ENCODE data around the gene KRT32. TPM values are rescaled to one million over a fixed set of nuclear protein-coding genes. Genes with fewer than 3 reads are reported as not detected.
A peak's percentile ranks its signal among the peaks of the same experiment; 100 is the strongest.

The KRT32 gene
- total RNA-seq = not detected

DNA sequence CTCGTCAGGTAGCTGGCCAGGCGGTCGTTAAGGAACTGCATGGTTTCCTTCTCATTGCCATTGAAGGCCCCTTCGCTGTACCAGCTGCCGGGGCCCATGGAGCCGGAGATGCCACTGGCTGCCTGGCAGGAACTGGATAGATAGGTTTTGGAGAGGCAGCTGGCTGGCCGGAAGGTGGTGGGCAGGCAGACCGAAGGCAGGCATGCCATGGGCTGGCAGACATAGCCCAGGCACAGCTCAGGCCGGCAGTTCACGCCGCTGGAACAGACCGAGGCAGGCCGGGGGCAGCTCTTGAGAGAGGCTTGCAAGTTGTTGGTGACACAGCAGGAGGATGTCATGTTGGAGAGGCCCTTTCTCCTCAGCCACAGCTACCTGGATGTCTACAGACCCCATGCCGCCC is at the start of gene KRT32:
TSS of gene KRT32 (minus strand) at position 399 of the 400 bp plus-strand sequence. CDS start at position 338, 61 bp downstream.
- FAIRE-seq = no peak

DNA sequence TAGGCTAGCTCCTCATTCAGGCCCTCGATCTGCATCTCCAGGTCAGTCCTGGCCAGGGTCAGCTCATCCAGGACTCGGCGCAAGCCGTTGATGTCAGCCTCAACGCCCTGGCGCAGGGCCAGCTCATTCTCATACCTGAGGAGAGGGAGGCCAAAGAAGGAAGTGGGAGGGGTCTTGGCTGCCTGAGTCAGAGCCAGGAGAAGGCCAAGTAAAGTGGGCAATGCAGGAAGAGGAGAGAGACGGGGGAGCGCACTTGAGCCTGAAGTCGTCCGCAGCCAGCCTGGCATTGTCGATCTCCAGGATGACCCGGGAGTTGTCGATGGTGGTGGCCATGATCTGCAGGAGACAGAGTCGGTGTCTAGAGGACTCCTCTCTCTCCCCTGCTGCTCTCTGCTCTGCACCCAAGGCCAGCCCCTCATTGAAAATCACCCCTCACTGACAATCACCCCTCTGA is 49.7 kb upstream of the KRT32 start:
- FAIRE-seq = no peak

More for the DNA sequence above, at the start of gene KRT32:
- DNase-seq (ENCODE audit: low spot score in 2 of 2) = no peak

DNA sequence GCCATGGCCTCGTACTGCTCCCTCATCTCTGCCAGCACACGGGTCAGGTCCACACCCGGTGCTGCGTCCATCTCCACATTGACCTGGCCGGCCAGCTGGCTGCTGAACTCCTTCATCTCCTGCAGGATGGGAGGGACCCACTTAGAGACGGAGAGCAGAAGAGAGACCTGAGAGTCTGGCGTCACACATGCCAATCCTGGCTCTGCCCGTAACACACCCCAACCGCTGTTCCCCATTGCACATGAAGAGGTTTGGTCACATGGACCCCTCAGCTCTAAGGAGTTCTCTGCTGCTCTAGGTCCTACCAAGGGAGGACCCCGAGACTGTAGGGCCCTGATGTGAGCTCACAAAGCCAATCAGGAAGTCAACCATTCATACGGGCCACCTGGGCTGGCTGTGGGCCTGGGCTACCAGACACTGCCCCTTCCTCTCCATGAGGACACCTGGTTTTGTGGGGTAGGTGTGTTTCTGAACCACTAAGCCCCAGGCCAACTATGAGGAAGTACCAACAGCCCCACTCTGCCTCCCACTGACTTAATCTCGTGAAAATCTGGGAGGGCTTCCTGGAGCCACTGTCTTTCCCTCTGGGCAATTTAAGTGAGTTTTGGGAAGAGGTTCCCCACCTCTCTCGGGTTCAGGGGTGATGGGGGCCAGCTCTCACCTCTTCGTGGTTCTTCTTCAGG is 49.1 kb upstream of the KRT32 start:
- FAIRE-seq = no peak

More for the DNA sequence above, 49.7 kb upstream of the KRT32 start:
- no peak for DNase-seq (ENCODE audit: low spot score in 2 of 2)

DNA sequence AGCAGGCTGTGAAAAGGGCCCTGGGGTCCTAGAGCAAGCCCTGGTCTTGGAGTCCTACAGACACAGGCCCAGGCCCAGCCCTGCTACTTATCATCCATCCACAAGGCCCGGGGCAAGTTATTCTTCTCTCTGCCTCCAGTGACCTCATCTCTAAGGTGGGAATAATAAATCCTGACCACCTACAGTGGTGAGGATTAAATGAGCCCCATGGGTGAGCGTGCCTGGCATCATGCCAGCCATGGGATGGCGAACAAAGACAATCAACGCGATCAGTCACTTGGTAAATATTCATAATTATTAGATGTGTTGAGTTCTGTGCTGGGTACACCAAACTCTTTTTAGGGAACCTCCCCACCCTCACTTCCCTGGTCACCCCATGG is 46.0 kb upstream of the KRT32 start:
- FAIRE-seq (no peak), DNase-seq (ENCODE audit: low spot score in 2 of 2) (no peak)

More for the DNA sequence above, 49.1 kb upstream of the KRT32 start:
- no peak for DNase-seq (ENCODE audit: low spot score in 2 of 2)

DNA sequence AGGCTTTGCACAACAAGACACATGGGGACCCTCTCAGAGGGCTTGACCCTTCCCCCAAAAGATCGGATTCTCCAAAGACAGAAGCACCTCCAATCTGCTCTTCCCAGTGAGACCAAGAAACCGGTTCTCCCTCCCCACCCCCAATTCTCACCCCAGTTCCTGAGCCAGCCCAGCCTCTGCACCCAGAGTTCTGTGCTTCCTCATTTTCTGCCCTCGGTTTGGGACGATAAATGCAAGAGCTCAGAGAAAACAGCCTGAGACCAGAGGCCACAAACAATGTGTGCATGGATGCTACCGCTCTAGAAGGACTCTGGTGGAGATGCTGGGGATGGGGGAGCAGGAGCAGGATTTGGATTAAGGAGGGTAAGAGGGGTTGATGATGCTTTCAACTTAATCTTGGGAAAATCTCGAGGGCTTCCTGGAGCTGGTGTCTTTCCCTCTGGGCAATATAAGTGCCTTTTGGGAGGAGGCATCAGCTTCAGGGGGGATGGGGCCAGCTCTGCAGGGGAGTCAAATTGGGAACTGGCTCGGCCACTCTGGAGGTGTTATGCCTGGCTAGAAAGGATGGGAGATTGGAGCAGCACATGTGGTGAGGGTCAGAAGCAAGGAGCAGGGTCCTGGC is 45.5 kb upstream of the KRT32 start:
- no peak for DNase-seq (ENCODE audit: low spot score in 2 of 2)
- FAIRE-seq = no peak

DNA sequence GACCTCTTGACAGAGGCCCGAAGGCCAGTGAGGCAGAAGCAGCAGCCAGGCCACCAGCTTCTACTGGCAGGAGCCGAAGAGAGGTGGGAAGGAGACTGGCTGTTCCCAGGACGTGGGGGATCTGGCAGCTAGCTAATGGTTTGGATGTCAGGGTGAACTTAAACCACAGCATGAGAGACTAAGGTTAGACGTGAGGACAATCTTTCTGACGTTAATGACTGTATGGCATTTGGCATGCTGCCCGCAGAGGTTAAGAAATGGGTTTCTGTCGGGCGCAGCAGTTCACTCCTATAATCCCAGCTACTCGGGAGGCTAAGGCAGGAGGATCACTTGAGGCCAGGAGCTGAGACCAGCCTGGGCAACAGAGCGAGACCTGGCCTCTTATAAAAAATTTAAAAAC is 44.5 kb upstream of the KRT32 start:
- DNase-seq (ENCODE audit: low spot score in 2 of 2) (no peak), FAIRE-seq (no peak)

DNA sequence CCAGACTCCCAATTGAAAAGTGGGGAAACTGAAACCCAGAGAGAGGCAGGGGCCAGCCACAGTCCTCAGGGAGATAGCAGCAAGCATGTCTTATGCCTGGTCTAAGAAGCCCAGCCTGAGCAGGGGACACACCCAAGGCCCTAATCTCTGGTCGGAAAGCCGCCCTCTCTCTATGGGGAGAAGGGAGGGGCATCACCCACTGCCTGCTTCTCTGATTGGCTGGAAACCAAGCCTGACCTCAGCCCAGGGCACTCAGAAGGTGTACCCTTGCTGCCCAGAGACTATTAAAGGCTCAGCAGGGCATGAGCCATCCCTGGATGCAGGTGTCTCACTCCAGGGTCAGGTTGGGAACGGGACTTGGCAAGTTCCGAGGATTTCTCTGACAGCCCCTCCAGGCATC is 43.9 kb upstream of the KRT32 start:
- DNase-seq (ENCODE audit: low spot score in 2 of 2) = no peak
- no peak for FAIRE-seq

DNA sequence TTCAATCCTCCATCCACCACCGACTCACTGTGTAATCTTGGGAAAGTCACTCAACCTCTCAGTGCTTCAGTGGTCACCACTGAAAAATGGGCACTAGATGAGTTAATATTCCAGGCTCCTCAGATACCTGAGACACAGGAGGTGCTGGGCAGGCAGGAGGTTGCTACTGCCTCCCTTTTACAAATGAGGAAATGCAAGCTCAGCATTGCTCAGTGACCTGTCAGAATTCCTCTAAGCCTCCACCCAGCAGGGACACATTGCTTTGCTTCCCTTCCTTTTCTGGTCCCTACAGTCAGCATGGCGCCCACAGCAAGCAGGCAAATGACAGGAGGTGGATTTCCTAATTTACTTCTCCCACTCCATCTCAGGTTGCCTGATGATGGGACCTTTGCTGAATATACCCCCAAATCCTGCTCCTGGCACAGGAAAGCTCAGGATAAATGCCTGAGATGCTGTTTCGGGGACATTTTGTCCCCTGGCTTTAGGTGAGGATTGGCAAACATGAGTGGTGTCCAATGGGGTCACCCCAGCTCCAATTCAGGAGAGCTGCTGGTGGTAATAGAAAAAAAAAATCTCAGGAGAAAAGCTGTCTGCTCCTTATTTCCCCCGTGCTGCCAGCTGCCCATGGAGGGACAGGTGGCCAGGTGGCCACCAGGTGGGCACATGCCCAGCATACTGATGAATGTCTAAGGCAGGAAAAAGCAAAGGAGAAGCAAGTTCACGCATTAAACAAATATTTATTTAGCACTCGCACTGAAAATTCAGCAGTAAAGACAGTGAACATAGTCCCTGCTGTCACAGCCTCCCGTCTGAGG is 43.3 kb upstream of the KRT32 start:
- DNase-seq (ENCODE audit: low spot score in 2 of 2) (no peak), FAIRE-seq (no peak)

DNA sequence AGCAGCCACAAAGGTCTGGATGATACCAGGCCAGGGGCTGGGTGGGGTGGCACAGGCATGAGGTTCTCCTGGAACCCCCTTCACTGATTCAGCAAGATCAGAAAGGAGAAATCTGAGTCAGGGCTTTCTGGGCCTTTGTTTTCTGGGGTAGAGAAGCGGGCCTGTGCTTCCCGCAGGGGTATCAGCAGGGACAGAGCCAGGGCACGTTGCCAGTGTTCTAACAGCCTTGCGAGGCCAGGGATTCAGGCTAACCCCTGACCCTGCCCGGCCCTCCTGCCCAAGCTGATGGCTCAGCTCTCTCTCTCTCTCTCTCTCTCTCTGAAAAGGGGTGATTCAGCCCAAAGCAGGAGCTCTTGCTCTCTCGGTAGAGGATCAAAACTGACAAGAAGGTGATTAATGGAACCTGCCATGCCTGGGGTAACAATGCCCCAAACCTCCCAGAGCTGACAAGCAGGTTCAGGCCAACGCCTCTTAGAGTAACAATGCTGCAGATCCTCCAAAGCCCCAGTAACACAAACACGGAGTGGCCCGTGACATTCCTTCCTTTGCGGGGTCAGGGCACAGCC is 40.2 kb upstream of the KRT32 start:
- DNase-seq (ENCODE audit: low spot score in 2 of 2) = no peak
- no peak for FAIRE-seq

DNA sequence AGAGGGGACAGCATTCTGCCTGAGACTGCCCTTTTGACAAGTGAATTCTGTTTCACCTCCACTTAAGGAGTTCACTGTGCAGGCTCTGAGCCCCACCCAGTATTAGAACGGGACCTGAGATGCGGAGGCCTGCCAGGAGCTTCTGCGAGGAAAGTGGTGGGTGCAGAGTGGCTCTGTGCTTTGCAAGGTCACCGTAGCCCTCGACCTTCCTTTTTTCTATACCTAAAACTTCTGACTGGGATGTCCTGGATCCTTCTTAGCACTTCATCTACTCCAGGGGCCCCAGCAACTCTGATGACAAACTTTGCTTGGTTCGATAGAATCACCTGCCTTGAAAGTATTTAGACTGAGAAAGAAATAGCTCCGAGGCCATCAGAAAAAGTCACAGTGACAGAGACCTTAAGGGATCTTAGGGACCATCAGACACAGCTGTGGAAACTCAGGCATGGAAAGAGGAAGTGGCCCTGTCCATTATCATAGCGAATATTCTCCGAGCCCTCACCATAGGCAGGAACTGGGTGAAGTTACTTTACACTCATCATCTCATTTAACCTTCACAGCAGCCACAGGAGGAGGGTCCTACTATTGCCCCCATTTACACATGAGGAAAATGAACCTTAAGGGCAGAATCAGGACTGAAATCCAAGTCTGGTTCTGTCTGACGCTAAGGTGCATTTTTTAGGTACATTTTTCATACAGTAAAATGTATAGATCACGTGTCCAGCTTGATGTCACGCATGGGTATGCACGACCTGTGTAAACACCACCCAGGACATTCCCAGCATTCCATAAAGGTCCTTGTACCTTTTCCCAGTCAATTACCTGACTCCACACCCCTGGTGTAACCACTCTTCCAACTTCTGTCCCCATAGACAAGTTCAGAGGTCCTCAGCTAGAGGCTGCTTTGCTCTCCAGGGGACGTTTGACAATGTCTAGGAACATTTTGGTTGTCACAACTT is 38.9 kb upstream of the KRT32 start:
- FAIRE-seq = no peak
- no peak for DNase-seq (ENCODE audit: low spot score in 2 of 2)

DNA sequence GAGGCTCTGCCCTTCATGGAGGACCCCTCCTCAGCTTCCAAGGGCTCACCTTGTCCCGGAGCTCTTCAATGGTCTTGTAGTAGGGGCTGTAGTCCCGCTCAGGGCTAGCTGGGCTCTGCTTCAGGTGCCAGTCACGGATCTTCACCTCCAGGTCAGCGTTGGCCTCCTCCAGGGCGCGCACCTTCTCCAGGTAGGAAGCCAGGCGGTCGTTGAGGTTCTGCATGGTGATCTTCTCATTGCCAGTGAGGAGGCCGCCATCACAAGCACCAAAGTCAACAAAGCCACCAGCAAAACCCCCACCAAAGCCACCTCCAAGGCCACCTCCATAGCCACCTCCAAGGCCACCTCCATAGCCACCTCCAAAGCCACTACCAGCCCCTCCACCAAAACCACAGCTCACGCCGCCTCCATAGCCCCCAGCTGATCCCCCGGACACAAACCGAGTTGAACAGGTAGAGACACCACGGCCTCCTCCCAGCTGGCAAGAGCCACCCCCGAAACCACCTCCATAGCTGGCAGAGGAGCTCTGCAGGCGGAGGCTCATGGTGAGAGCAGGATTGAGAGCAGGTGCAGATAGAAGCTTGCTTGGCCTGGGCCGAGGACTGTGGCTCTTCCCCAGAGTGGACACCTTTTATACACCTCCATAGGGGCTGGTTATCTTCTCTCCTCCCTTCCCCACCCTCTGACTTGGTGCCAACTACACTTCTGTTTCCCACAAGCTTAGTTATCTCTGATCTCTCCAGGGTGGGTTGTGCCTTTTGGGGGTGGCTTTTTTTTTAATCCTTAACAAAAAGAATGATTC is 38.0 kb upstream of the KRT32 start, which contains the start of gene KRT13:
TSS of gene KRT13 (minus strand) at position 606 of the 802 bp plus-strand sequence. CDS start at position 544, 62 bp downstream.
- no peak for FAIRE-seq
- no peak for DNase-seq (ENCODE audit: low spot score in 2 of 2)

DNA sequence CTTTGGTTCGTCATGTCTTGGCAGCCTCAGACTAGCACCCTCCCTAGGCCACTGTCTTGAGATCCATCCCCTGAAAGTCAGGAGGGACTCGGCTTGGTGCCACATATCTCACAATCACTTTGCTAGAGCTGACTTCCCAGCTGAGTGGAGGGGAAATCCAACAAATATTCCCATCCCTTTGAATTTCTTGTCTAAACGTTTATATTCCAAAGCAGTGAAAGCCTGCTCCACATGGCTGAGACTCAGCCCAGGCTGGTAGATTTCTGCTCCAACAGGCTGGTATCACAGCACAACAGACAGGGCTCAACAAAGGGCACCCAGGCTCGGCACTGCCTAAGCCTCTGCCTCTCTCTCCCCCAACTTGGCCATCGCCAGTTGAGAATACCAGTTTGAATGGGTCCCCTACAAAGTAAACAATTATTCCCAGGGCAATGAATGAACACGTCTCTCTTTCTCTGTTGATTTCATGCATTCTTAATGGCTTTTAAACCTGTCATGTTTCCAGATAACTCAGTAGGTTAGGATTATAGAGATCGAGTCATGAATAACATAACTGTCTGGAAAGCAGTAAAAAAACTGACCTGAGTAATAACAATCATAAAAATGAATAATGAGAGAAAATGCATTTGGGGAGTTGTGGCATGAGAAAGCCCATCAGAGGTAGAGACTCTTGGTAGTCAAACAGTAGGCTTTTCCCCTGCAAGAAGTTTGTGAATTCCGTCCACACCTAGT is 37.2 kb upstream of the KRT32 start:
- FAIRE-seq = no peak
- DNase-seq (ENCODE audit: low spot score in 2 of 2) = no peak

DNA sequence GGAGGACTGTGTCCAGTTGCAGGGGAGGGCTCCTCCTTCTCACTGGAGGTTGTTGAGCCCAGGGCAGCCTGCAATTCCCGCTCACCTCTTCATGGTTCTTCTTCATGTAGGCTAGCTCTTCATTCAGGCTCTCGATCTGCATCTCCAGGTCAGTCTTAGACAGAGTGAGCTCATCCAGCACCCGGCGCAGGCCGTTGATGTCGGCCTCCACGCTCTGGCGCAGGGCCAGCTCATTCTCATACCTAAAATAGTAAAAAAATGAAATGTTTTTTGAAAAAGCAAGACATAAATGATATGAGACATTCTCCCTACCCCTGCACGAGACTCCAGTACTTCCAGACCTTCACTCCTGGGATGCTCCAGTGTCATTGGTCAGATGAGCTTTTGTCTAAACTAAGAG is 36.0 kb upstream of the KRT32 start:
- FAIRE-seq (no peak), DNase-seq (ENCODE audit: low spot score in 2 of 2) (no peak)

DNA sequence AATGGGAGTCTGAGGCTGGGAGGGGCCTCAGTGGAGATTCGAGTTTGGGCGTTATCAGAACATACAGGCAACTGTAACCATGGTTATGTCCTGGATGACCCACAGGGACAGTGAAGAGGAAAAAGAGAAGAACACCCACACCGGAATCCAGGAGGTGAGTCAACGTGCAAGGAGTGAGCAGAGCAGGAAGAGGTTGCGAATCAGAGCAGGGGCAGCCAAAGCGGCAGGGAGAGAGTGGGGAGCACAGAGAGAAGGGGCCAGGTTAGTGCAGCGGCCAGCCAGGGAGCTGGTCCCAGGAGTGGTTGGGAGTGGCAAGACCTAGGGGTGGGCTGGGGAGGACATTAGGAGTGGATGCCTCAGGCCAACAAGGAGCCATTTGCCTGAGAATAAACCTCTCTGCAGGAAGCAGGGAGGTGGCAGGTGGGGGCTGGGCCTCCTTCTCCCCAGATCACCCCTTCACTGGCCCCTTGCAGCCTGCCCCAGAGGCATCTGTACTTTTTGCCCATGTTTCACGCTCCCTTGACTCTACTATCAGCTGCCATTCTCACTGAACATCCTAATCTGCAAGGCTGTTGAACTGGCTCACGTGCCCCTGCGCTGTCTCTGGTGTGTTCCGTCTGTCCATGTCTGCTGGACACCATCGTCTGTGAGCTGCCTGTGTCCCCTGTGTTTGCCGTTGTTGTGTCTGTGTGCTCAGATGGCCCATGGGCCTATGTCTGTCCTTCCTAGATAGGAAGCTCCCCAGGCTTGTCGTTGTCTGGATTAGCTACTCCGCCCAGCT is 33.1 kb upstream of the KRT32 start:
- no peak for FAIRE-seq

DNA sequence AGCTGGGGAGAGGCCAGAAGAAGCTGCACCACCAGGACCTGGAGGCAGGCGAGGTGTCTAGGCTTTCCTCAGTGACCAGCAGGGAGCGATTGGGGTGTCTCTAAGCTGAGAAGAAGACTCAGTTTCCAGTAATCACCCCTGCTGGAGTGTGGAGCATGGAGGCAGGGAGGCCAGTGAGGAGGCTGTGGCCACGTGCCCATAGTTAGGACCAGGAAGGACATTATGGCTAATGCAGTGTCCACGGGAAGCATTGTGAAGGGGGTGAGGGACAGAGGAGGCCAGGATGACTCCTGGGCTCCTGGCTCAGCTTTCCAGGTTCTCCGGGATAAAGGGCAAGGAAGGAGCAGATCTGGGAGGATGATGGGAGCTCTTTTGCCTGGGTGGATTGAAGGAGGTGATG is 32.5 kb upstream of the KRT32 start:
- FAIRE-seq (no peak), DNase-seq (ENCODE audit: low spot score in 2 of 2) (no peak)

More for the DNA sequence above, 33.1 kb upstream of the KRT32 start:
- DNase-seq (ENCODE audit: low spot score in 2 of 2) = no peak

DNA sequence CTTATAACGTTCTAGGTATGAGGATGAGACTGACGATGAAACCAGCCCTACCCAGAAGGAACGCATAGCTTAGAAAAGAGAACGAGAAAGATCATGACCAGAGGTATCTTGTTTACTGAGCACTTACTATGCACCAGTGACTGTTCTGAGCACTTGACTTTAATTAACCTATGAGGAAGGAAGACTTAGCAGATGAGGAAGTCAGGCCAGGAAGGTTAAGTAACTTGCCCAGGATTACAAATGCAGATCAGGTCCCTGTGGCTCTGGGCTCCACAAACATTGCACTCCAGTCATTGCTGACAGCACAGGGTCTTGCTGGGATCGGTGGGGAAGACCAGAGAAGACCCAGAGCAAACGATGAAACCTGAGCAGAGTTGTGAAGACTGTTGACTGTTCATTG is 31.1 kb upstream of the KRT32 start:
- no peak for DNase-seq (ENCODE audit: low spot score in 2 of 2)
- FAIRE-seq = no peak

DNA sequence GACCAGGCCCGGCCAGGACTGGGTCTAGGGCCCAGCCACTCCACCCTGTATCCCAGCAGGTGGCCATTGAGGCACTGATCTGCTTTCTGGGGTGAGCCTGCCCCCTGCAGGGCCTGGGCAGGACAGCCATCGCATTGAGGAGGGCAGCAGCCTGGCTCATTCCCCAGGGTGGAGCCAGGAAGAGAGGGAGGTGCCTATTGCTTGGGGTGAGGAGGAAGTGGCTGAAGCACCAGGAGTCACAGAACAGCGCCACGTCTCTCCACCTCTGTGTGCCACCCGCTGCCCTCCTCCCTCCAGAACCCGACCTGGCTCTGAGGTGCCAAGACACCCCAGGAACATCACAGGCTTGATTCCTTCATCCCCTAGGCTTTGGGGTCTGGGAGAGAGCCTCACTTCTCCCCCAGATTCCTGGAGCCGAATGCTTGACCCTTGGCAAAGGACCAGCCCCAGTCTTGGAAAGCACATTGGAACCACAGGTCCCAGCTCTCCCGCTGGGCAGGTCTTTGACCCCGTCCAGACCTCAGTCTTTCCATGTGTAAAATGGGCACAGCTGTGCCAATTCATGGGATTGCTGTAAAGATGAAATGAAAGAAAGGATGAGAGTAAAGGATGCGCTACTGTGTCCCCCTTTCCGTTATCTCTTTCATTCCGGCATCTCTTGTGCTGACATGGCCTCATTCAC is 29.8 kb upstream of the KRT32 start:
- FAIRE-seq = no peak
- peak in 1 of 2 donors; percentile 44 for DNase-seq (ENCODE audit: low spot score in 2 of 2)

Data from frontal cortex (tissue), 4 donors.